IPS-15b (cell line): ENCODE measurements around the gene NRP1.
"Not testable (repeated sequence)": the region's sequence is repeated elsewhere in the genome, so short reads cannot be mapped to it uniquely, and the experiment has no call there.

Source experiments
- H3K27me3 ChIP-seq: one replicate; pipeline ENCODE4 v1.6.1; 2013; ENCODE audit warnings: low read length; ENCODE audit not compliant: control insufficient read depth, insufficient read depth
- H3K36me3 ChIP-seq: one replicate; pipeline ENCODE4 v1.6.1; 2013; ENCODE audit warnings: low read length; ENCODE audit not compliant: control insufficient read depth, insufficient read depth
- H3K4me1 ChIP-seq: one replicate; pipeline ENCODE4 v1.6.1; 2013; ENCODE audit warnings: mild to moderate bottlenecking, low read length; ENCODE audit not compliant: control insufficient read depth, insufficient read depth
- H3K4me3 ChIP-seq: one replicate; pipeline ENCODE4 v1.5.1; 2013; ENCODE audit warnings: low read depth, low read length
- H3K9ac ChIP-seq: one replicate; pipeline ENCODE4 v1.6.1; 2013; ENCODE audit warnings: low read depth, mild to moderate bottlenecking, low read length
- H3K9me3 ChIP-seq: one replicate; pipeline ENCODE4 v1.6.1; 2013; ENCODE audit warnings: mild to moderate bottlenecking, low read length; ENCODE audit not compliant: control insufficient read depth, insufficient read depth

Gene NRP1

DNA sequence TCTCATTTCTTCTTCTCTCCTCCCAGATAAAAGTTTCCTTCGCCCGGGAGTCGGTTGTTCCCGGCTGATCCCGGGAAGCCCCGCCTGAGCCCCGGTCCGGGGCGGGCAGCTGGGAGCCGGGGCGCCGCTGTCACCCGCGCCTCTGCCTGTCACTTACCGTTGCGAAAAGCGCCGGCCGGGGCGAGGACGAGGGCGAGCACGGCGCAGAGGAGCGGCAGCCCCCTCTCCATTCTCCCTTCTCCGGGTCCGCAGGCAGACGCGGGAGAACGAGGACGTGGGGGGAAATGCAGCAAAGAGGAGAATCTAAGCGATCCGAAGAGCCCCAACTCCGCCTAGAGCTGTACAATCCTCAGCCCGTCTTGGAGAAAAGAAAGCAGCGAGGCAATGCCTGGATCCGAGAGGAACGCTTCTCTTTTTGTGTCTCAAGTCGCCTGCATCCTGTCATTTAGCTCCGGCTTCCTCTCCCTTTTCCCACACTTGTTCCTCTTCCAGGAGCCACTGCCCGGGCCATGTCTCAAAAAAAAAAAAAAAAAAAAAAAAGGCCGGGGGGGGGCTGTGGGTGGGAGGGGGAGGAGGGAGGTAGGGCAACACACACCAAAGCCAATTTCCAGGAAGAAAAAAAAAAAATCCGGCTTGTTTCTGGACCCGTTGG is at the start of gene NRP1:
TSS of gene NRP1 (minus strand) at position 515 of the 652 bp plus-strand sequence. CDS start at position 230, 285 bp downstream.
- H3K9me3 ChIP-seq: no peaks in the 10 kb centered on the region
- H3K4me1 ChIP-seq: peaks cover 10% of the 10 kb centered on the region
- H3K27me3 ChIP-seq: peaks cover 55% of the 10 kb centered on the region
- no peaks in the 10 kb centered on the region for H3K36me3 ChIP-seq
- H3K4me3 ChIP-seq: peak within 1 kb of the TSS; percentile 83
- no peak within 1 kb of the TSS for H3K9ac ChIP-seq

DNA sequence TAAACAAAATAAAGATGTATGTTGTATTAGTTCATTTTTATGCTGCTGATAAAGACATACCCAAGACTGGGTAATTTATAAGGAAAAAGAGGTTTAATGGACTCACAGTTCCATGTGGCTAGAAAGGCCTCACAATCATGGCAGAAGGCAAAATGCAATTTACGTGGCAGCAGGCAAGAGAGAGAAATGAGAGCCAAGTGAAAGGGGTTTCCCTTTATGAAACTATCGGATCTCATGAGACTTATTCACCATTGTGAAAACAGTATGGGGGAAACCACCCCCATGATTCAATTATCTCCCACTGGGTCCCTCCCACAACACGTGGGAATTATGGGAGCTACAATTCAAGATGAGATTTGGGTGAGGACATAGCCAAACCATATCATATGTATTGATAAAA is 49.7 kb upstream of the NRP1 start:
- H3K4me3 ChIP-seq, H3K27me3 ChIP-seq, H3K9me3 ChIP-seq, H3K4me1 ChIP-seq, H3K36me3 ChIP-seq, H3K9ac ChIP-seq: not testable (repeated sequence)

DNA sequence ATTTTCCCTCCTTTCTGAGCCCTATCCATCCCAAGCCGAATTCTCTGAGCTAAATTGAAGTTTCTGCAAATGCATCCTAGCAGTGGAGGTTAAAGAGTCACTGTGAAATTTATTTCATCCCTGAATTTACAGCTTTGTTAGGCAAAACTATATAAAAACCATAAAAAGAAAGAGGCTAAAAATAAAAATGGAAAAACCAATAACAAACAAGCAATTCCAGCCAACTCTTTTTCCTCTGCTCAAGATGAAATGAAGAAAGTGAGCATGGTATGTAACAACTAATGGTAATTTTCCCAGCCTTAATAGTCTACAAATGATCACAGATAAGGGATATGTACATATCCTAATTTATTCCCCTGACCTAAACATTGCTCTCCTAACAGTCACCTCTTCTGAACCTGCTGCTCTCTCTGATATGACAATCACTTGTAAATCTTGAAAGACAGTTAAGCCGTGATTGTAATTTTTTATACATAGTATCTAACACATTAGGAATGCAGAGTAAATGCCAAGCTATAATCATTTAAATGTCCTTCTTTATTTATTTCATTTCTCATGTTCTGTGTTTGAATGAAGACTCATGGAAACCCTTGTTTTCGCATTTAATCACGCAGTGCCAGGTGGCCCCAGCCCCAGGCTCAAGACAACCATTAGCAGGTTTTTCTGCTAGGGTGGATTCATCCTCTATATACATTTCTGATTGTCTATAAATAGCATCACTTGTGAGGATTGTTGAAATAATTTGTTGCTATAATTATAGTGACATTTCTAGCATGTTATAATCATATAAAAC is 48.6 kb upstream of the NRP1 start:
- Histone ChIP-seq H3K4me1 (no peaks in the 10 kb centered on the region), H3K36me3 (no peaks in the 10 kb centered on the region), H3K9me3 (no peaks in the 10 kb centered on the region), H3K4me3 (no peak overlapping the region), H3K9ac (no peak overlapping the region), H3K27me3 (no peaks in the 10 kb centered on the region)

DNA sequence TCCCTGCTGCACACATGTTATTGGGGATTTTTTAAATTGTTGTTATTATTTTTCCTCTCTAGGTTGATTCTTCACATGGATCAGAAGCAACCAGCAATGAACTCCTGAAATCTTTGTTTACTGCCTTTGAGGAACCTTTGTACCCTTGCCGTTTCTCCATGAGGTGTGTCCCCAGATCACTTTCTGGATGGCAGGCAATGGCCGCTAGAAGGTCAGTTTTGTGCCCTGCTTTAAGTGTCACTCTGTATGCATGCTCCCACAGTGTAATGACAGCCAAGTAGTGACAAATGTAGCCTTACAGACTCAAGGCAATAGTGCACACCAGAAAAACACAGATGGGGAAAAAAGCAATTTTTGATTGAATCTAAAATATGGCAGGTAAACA is 47.7 kb upstream of the NRP1 start:
- Histone ChIP-seq H3K4me1 (no peaks in the 10 kb centered on the region), H3K4me3 (no peak overlapping the region), H3K9ac (no peak overlapping the region), H3K9me3 (no peaks in the 10 kb centered on the region), H3K27me3 (no peaks in the 10 kb centered on the region), H3K36me3 (no peaks in the 10 kb centered on the region)

DNA sequence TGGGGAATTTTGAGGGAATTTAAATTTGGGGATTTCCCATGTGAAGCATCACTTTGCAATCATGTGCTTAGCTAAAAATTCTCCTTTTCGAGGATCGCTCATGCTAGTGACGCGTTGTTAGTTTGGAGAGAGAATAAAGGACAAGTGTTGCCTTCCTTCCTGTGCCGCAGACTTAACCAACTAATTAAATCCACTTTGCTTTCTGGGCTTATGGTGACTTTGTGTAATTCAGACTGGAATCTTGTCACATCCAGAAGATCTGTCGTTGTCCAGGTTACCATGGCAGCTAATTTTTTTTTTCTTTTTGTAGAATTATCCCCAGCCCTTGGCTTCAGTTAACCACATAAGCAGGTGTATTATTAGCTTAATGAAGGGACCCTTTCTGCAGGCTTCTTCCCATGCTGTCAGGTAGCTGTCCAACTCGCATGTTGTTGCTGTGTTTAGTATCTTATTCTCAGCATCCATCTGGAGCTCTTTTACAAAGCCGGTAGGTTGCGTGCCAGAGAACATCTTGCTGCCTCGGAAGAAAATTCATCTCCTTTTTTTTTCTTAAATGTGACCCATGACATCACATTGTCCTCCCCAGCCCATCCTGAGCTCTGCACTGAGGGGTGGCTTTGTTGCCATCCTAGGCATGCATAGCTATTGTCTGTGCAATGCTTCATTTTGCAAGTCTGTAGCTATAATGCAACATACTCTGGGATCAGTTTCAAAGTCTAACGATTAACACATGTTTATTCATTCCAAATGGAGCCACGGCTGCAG is 47.2 kb upstream of the NRP1 start:
- no peak overlapping the region for H3K9ac ChIP-seq
- H3K9me3 ChIP-seq: no peaks in the 10 kb centered on the region
- no peaks in the 10 kb centered on the region for H3K4me1 ChIP-seq
- H3K36me3 ChIP-seq: no peaks in the 10 kb centered on the region
- H3K4me3 ChIP-seq: no peak overlapping the region
- H3K27me3 ChIP-seq: no peaks in the 10 kb centered on the region

DNA sequence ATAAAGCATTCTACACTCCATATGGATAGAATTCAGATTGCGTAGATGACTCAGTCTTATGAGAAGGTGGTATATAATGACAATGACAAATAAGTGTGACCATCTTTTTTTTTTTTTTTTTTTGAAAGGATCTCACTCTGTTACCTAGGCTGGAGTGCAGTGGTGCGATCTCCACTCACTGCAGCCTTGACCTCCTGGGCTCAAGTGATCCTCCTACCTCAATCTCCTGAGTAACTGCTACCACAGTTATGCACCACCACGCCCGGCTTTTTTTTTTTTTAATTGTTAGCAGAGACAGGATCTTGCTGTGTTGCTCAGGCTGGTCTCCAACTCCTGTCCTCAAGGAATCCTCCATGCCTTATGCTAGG is 43.2 kb upstream of the NRP1 start:
- H3K4me3 ChIP-seq: no peak overlapping the region
- H3K4me1 ChIP-seq: no peaks in the 10 kb centered on the region
- H3K9me3 ChIP-seq: no peaks in the 10 kb centered on the region
- H3K9ac ChIP-seq: no peak overlapping the region
- no peaks in the 10 kb centered on the region for H3K36me3 ChIP-seq
- no peaks in the 10 kb centered on the region for H3K27me3 ChIP-seq

DNA sequence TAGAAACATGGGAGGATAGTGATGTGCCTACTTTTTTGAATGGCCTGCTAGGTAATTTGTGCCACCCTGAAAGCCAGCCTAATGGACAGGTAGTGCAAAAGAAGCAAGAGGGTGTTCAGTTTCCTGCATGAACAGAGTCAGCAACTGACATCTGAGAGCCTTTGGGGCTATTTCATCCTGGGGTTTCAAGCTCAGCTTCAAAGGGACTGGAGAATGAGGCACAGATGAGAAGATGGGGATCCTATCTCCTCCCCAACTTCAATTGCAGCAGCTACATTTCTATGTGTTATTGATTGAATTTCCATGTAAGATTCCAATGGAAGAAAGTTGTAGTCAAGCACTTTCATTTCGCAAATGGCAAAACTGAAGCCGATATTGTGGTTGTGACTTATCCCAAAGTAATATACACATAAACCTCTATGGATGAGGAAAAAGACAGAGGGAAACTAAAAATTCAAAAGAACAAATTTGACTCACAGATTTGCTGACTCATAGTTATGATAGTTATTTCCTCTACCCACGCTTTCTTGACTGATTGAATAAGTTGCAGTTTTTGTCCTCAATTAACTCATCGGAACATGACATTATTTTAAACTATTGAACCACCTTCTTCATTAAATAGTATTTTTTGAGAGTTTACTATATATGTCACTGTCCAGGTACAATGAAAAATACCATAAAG is 42.6 kb upstream of the NRP1 start:
- no peaks in the 10 kb centered on the region for H3K27me3 ChIP-seq
- no peaks in the 10 kb centered on the region for H3K36me3 ChIP-seq
- H3K4me3 ChIP-seq: no peak overlapping the region
- H3K9ac ChIP-seq: no peak overlapping the region
- no peaks in the 10 kb centered on the region for H3K9me3 ChIP-seq
- H3K4me1 ChIP-seq: no peaks in the 10 kb centered on the region

DNA sequence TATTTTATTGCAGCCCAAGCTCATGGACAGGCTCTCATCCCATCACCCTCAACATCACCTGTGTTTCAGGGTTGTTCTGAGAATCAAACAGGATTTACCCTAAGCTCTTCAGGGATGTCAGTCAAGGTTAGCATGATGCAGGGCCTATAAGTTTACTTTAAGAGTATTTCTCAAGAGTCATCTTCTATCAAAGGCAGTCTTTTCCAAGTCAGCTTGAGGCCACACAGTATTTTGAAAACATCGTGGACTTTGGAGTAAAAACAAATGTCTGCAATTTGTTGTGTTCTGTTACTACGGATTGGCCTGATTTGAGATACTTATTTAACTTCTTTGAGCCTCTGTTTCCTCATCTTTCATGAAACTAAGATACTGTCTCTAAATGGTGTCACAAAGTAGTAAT is 42.0 kb upstream of the NRP1 start:
- H3K4me3 ChIP-seq: no peak overlapping the region
- H3K4me1 ChIP-seq: no peaks in the 10 kb centered on the region
- no peak overlapping the region for H3K9ac ChIP-seq
- H3K36me3 ChIP-seq: no peaks in the 10 kb centered on the region
- no peaks in the 10 kb centered on the region for H3K9me3 ChIP-seq
- no peaks in the 10 kb centered on the region for H3K27me3 ChIP-seq

DNA sequence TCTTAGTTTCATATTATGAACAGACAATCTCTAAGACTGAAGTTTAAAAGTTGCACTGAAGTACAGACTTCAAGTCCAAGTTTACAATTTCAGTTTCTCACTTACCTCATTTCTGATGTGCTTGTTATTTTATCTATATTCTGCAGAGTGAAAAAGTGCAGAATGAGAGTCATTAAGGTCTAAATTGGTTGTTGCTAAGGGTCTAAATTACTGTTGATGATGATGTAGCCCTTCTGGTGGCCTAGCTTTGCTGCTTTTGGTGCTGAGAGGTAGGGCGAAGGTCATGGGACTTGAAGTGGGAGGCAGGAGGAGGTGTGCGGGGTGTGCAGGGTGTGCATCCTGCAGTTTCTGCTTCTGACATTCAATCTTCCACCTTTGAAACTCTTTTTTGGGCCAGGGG is 38.8 kb upstream of the NRP1 start:
- Histone ChIP-seq H3K27me3 (no peaks in the 10 kb centered on the region), H3K9ac (no peak overlapping the region), H3K4me1 (no peaks in the 10 kb centered on the region), H3K36me3 (no peaks in the 10 kb centered on the region), H3K9me3 (no peaks in the 10 kb centered on the region), H3K4me3 (no peak overlapping the region)

DNA sequence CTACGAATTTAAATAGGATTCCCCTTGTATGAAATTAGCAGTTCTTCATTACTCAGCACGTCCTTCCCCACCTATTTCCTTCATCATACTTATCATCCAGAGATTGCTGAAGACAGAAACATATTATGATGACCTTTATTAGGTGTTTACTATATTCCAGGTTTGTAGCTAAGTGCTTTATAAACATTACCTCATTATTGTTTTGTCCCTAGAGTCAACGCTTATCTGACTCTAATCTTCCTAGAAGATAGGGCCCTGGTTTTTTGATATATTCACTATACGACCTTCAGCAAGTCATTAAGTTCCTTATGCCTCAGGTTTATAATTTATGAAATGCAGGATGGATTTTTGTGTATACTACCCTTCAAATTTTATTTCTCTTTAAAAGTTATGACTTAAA is 36.8 kb upstream of the NRP1 start:
- H3K9ac ChIP-seq: no peak overlapping the region
- no peaks in the 10 kb centered on the region for H3K27me3 ChIP-seq
- no peaks in the 10 kb centered on the region for H3K4me1 ChIP-seq
- no peak overlapping the region for H3K4me3 ChIP-seq
- H3K36me3 ChIP-seq: no peaks in the 10 kb centered on the region
- no peaks in the 10 kb centered on the region for H3K9me3 ChIP-seq

DNA sequence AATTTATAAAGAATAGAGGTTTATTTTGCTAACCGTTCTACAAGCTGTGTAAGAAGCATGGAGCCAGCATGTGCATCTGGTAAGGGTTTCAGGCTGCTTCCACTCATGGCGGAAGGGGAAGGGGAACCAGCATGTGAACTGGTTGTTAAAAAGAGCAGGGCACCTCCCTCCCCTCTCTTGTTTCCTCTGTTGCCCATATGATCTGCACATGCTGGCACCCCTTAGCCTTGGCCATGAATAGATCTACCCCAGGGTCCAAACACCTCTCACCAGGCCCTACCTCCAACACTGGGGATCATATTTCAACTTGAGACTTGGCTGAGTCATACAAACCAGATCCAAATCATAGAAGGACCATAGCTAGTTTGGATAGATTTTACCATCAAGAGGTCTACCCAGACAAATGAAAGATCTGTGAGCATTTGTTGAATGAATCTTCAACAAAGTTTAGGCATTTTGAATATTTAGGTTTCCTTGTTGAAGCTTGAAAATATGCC is 36.0 kb upstream of the NRP1 start:
- no peaks in the 10 kb centered on the region for H3K27me3 ChIP-seq
- H3K4me3 ChIP-seq: no peak overlapping the region
- H3K9ac ChIP-seq: no peak overlapping the region
- H3K36me3 ChIP-seq: no peaks in the 10 kb centered on the region
- H3K4me1 ChIP-seq: no peaks in the 10 kb centered on the region
- H3K9me3 ChIP-seq: no peaks in the 10 kb centered on the region
